HEK293 (cell line): Measurements from ENCODE around the gene UPF2.

Experiments
- BCL11A ChIP-seq: fragments of 450-650 bp; formaldehyde crosslinking; IDR thresholded peaks from 2 replicates; pipeline ENCODE4 v1.5.1; 2016; ENCODE audit warnings: low read depth, missing biosample characterization, missing genetic modification characterization
- FEZF1 ChIP-seq: fragments of 450-650 bp; formaldehyde crosslinking; IDR thresholded peaks from 2 replicates; pipeline ENCODE4 v1.5.1; 2016; ENCODE audit warnings: missing biosample characterization, missing genetic modification characterization
- ZNF169 ChIP-seq: fragments of 450-650 bp; formaldehyde crosslinking; IDR thresholded peaks from 2 replicates; pipeline ENCODE4 v1.5.1; 2016; ENCODE audit warnings: missing biosample characterization, missing genetic modification characterization
- ZNF202 ChIP-seq: fragments of 450-650 bp; formaldehyde crosslinking; IDR thresholded peaks from 2 replicates; pipeline ENCODE4 v1.5.1; 2016; ENCODE audit warnings: missing biosample characterization, missing genetic modification characterization, borderline replicate concordance
- ZNF423 ChIP-seq: fragments of 450-650 bp; formaldehyde crosslinking; IDR thresholded peaks from 2 replicates; pipeline ENCODE4 v1.5.1; 2016; ENCODE audit warnings: missing biosample characterization, missing genetic modification characterization
- ZNF510 ChIP-seq: fragments of 450-650 bp; formaldehyde crosslinking; IDR thresholded peaks from 2 replicates; pipeline ENCODE4 v1.5.1; 2018; ENCODE audit warnings: mild to moderate bottlenecking, missing genetic modification characterization, missing biosample characterization; ENCODE audit not compliant: insufficient replicate concordance
- ZNF629 ChIP-seq: fragments of 450-650 bp; formaldehyde crosslinking; IDR thresholded peaks from 2 replicates; pipeline ENCODE4 v1.5.1; 2017; ENCODE audit warnings: missing biosample characterization, missing genetic modification characterization
- ZNF677 ChIP-seq: fragments of 450-650 bp; IDR thresholded peaks from 2 replicates; pipeline ENCODE4 v1.5.0; 2018; ENCODE audit warnings: missing biosample characterization, mild to moderate bottlenecking, missing genetic modification characterization, moderate library complexity
- ZNF768 ChIP-seq: fragments of 450-650 bp; formaldehyde crosslinking; IDR thresholded peaks from 2 replicates; pipeline ENCODE4 v1.5.1; 2018; ENCODE audit warnings: missing biosample characterization, mild to moderate bottlenecking, missing genetic modification characterization
- ZNF791 ChIP-seq: fragments of 450-650 bp; formaldehyde crosslinking; IDR thresholded peaks from 2 replicates; pipeline ENCODE4 v1.5.1; 2016; ENCODE audit warnings: missing biosample characterization, missing genetic modification characterization
- ZNF830 ChIP-seq: fragments of 450-650 bp; IDR thresholded peaks from 2 replicates; pipeline ENCODE4 v1.5.0; 2018; ENCODE audit warnings: missing biosample characterization, missing genetic modification characterization, low read depth, mild to moderate bottlenecking, moderate library complexity
- TF ChIP-seq, protein P1 (sequence below): fragments of 450-650 bp; formaldehyde crosslinking; IDR thresholded peaks from 2 replicates; pipeline ENCODE4 v1.5.1; 2016; ENCODE audit warnings: missing biosample characterization, missing genetic modification characterization
- TF ChIP-seq, protein P2 (sequence below): fragments of 450-650 bp; formaldehyde crosslinking; IDR thresholded peaks from 2 replicates; pipeline ENCODE4 v1.5.1; 2016; ENCODE audit warnings: missing biosample characterization, missing genetic modification characterization, low read depth
- TF ChIP-seq, protein P3 (sequence below): fragments of 450-650 bp; formaldehyde crosslinking; IDR thresholded peaks from 2 replicates; pipeline ENCODE4 v1.5.1; 2016; ENCODE audit warnings: missing biosample characterization, missing genetic modification characterization

DNA sequence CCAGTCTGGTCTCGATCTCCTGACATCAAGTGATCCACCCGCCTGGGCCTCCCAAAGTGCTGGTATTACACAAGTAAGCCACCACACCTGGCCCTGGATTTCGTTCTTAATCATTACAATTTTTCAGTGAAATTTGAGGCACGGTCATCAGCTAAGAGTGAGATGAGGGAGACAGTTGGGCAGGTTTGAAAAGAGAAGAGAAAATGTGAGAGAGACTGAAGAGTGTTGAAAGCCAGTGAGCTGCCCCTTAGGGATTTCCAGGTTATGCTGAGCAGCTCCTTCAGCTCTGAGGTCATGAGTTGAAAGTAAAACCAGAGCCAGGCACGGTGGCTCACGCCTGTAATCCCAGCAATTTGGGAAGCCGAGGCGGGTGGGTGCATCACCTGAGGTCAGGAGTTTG is 5.9 kb upstream of the UPF2 start:
- TF ChIP-seq, protein P1, sequence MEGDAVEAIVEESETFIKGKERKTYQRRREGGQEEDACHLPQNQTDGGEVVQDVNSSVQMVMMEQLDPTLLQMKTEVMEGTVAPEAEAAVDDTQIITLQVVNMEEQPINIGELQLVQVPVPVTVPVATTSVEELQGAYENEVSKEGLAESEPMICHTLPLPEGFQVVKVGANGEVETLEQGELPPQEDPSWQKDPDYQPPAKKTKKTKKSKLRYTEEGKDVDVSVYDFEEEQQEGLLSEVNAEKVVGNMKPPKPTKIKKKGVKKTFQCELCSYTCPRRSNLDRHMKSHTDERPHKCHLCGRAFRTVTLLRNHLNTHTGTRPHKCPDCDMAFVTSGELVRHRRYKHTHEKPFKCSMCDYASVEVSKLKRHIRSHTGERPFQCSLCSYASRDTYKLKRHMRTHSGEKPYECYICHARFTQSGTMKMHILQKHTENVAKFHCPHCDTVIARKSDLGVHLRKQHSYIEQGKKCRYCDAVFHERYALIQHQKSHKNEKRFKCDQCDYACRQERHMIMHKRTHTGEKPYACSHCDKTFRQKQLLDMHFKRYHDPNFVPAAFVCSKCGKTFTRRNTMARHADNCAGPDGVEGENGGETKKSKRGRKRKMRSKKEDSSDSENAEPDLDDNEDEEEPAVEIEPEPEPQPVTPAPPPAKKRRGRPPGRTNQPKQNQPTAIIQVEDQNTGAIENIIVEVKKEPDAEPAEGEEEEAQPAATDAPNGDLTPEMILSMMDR, result no peak
- TF ChIP-seq ZNF768 (tag by site-specific recombination), result no peak
- no peak for TF ChIP-seq ZNF677 (tag by site-specific recombination)
- TF ChIP-seq, protein P2, sequence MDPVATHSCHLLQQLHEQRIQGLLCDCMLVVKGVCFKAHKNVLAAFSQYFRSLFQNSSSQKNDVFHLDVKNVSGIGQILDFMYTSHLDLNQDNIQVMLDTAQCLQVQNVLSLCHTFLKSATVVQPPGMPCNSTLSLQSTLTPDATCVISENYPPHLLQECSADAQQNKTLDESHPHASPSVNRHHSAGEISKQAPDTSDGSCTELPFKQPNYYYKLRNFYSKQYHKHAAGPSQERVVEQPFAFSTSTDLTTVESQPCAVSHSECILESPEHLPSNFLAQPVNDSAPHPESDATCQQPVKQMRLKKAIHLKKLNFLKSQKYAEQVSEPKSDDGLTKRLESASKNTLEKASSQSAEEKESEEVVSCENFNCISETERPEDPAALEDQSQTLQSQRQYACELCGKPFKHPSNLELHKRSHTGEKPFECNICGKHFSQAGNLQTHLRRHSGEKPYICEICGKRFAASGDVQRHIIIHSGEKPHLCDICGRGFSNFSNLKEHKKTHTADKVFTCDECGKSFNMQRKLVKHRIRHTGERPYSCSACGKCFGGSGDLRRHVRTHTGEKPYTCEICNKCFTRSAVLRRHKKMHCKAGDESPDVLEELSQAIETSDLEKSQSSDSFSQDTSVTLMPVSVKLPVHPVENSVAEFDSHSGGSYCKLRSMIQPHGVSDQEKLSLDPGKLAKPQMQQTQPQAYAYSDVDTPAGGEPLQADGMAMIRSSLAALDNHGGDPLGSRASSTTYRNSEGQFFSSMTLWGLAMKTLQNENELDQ (tag by site-specific recombination), result no peak
- TF ChIP-seq ZNF791 (tag by site-specific recombination), result no peak
- TF ChIP-seq ZNF510 (tag by site-specific recombination), result no peak
- no peak for TF ChIP-seq ZNF169 (tag by site-specific recombination)
- TF ChIP-seq, protein P3, sequence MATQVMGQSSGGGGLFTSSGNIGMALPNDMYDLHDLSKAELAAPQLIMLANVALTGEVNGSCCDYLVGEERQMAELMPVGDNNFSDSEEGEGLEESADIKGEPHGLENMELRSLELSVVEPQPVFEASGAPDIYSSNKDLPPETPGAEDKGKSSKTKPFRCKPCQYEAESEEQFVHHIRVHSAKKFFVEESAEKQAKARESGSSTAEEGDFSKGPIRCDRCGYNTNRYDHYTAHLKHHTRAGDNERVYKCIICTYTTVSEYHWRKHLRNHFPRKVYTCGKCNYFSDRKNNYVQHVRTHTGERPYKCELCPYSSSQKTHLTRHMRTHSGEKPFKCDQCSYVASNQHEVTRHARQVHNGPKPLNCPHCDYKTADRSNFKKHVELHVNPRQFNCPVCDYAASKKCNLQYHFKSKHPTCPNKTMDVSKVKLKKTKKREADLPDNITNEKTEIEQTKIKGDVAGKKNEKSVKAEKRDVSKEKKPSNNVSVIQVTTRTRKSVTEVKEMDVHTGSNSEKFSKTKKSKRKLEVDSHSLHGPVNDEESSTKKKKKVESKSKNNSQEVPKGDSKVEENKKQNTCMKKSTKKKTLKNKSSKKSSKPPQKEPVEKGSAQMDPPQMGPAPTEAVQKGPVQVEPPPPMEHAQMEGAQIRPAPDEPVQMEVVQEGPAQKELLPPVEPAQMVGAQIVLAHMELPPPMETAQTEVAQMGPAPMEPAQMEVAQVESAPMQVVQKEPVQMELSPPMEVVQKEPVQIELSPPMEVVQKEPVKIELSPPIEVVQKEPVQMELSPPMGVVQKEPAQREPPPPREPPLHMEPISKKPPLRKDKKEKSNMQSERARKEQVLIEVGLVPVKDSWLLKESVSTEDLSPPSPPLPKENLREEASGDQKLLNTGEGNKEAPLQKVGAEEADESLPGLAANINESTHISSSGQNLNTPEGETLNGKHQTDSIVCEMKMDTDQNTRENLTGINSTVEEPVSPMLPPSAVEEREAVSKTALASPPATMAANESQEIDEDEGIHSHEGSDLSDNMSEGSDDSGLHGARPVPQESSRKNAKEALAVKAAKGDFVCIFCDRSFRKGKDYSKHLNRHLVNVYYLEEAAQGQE (tag by site-specific recombination), result no peak
- TF ChIP-seq ZNF629 (tag by site-specific recombination), result no peak
- TF ChIP-seq ZNF423 (tag by site-specific recombination), result no peak
- no peak for TF ChIP-seq FEZF1 (tag by site-specific recombination)
- no peak for TF ChIP-seq ZNF830 (tag by site-specific recombination)
- no peak for TF ChIP-seq BCL11A (tag by site-specific recombination)
- TF ChIP-seq ZNF202 (tag by site-specific recombination), result no peak
